ENCODE data around the gene NACC2. TPM values are rescaled to one million over a fixed set of nuclear protein-coding genes. Genes with fewer than 3 reads are reported as not detected.

Gene NACC2
- polyA plus RNA-seq, 1 donor (not counting 4 experiments of a cell fraction or from before 2014, with no cell fraction given) = 4.6 TPM

DNA sequence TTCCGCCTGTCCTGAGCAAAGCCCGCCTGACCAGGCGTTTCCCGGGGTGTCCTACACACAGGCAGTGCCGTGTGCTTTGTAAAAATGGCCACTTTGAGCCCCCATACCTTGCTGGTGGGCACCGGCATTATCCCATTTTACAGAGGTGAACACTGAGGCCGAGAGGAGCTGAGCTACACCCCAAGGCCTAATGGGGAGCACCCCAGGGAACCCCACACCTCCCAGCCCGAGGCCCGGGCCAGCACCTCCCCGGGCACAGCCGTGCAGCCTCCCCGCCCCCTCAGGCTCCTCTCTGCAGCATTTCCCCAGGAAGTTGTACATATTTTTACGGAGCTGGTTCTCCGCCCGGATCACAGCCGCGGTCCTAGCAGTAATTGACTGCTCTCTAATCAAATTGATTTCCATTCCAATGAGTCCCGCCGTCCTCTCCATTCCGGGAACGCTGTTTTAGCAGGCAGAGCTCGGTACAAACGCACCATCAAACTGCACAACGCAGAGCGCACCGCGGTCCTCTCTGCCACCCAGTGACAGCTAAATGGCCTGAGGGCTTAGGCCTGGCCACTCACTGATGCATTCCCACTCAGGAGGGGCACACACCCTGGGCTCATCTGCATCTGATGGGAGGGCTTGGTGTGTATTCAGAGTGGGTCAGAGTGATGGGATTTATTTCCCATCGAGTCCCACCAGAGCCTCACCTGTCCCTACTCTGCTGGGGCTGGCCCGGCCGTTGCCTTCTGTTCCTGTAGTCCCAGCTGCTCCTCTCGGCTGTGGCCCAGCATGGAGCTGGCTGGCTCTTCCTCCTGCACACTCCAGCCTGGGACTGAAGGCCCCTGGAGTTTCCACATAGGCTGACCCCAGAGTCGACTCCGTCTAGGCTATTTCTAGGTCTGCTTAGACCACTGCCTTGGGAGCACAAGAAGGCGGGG, 97.7 kb downstream of the NACC2 start:
- no peaks in the 10 kb centered on the region for H4K20me1 ChIP-seq (ENCODE audit: control insufficient read depth, extremely low read depth, insufficient read depth, low read length)
- TF ChIP-seq, protein P1, sequence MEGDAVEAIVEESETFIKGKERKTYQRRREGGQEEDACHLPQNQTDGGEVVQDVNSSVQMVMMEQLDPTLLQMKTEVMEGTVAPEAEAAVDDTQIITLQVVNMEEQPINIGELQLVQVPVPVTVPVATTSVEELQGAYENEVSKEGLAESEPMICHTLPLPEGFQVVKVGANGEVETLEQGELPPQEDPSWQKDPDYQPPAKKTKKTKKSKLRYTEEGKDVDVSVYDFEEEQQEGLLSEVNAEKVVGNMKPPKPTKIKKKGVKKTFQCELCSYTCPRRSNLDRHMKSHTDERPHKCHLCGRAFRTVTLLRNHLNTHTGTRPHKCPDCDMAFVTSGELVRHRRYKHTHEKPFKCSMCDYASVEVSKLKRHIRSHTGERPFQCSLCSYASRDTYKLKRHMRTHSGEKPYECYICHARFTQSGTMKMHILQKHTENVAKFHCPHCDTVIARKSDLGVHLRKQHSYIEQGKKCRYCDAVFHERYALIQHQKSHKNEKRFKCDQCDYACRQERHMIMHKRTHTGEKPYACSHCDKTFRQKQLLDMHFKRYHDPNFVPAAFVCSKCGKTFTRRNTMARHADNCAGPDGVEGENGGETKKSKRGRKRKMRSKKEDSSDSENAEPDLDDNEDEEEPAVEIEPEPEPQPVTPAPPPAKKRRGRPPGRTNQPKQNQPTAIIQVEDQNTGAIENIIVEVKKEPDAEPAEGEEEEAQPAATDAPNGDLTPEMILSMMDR (optimal IDR thresholded peaks at IDR 0.05 in 1 of 3, IDR thresholded peaks at IDR 0.05 in 1 of 3, conservative IDR thresholded peaks at IDR 0.05 in 1 of 3; ENCODE audit: extremely low read depth in 1 of 3, insufficient read depth in 2 of 3, low read length in 3 of 3) = no peak
- TF ChIP-seq EZH2 (IDR thresholded peaks at IDR 0.05; ENCODE audit: low read length) = no peak
- no peaks in the 10 kb centered on the region for H3K27me3 ChIP-seq (ENCODE audit: control insufficient read depth, extremely low read depth, insufficient read depth, low read length)
- H3K79me2 ChIP-seq (ENCODE audit: control insufficient read depth, insufficient read depth, low read length) = no peaks in the 10 kb centered on the region
- FAIRE-seq (no peak), DNase-seq (ENCODE audit: low read depth, low spot score) (no peak)
- H3K9ac ChIP-seq (ENCODE audit: control insufficient read depth, extremely low read depth, insufficient read depth, low read length) = no peak overlapping the region
- H3K4me1 ChIP-seq (ENCODE audit: control insufficient read depth, extremely low read depth, insufficient read depth, low read length) = peaks cover 10% of the 10 kb centered on the region
- no peaks in the 10 kb centered on the region for H3K36me3 ChIP-seq (ENCODE audit: control insufficient read depth in 2 of 2, extremely low read depth in 1 of 2, insufficient read depth in 2 of 2, low read length in 2 of 2)
- no peak overlapping the region for H2AFZ ChIP-seq (ENCODE audit: control insufficient read depth, low read length)
- H3K9me3 ChIP-seq (ENCODE audit: control insufficient read depth, low read depth, low read length) = no peaks in the 10 kb centered on the region
- dilution Hi-C loops (cut with MboI; ENCODE audit: extremely low pct_ligation_motif_present, low sequenced_read_pairs) = no loop called here
- H3K4me3 ChIP-seq (ENCODE audit: control insufficient read depth in 2 of 3, extremely low read depth in 1 of 3, insufficient read depth in 2 of 3, low read depth in 1 of 3, low read length in 3 of 3) = no peak overlapping the region
- no peaks in the 10 kb centered on the region for H3K9me1 ChIP-seq (ENCODE audit: control insufficient read depth, extremely low read depth, insufficient read depth, low read length)
- no peak overlapping the region for H3K27ac ChIP-seq (ENCODE audit: control insufficient read depth, insufficient read depth, low read length)
- no peak overlapping the region for H3K4me2 ChIP-seq (ENCODE audit: control insufficient read depth, extremely low read depth, insufficient read depth, low read depth, low read length)

DNA sequence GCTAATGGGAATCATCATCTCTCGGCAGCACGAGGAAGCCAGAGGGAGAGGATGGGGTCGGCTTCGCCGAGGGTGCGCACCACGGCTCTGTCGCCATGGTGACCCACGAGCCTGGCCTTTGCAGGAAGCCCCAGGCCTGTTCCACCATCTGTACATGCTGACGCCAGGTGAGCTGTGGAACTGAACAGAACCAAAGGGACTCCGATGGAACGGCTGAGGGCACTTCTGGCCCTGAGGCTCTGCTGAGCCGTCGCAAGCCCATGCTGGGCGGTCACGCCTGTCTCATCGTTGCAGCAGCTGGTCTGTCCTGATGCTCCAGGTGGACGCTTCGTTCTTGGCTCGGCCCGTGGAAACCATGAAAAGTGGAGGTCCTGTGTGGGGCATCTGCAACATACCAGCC, 99.3 kb downstream of the NACC2 start:
- no peak overlapping the region for H3K4me3 ChIP-seq (ENCODE audit: control insufficient read depth in 2 of 3, extremely low read depth in 1 of 3, insufficient read depth in 2 of 3, low read depth in 1 of 3, low read length in 3 of 3)
- no peak for FAIRE-seq
- no peaks in the 10 kb centered on the region for H4K20me1 ChIP-seq (ENCODE audit: control insufficient read depth, extremely low read depth, insufficient read depth, low read length)
- DNase-seq (ENCODE audit: low read depth, low spot score) = no peak
- H3K9ac ChIP-seq (ENCODE audit: control insufficient read depth, extremely low read depth, insufficient read depth, low read length) = no peak overlapping the region
- H3K79me2 ChIP-seq (ENCODE audit: control insufficient read depth, insufficient read depth, low read length) = no peaks in the 10 kb centered on the region
- H3K9me3 ChIP-seq (ENCODE audit: control insufficient read depth, low read depth, low read length) = no peaks in the 10 kb centered on the region
- H3K9me1 ChIP-seq (ENCODE audit: control insufficient read depth, extremely low read depth, insufficient read depth, low read length) = no peaks in the 10 kb centered on the region
- no peaks in the 10 kb centered on the region for H3K36me3 ChIP-seq (ENCODE audit: control insufficient read depth in 2 of 2, extremely low read depth in 1 of 2, insufficient read depth in 2 of 2, low read length in 2 of 2)
- H3K27me3 ChIP-seq (ENCODE audit: control insufficient read depth, extremely low read depth, insufficient read depth, low read length) = peaks cover 5% of the 10 kb centered on the region
- TF ChIP-seq, protein P1 (optimal IDR thresholded peaks at IDR 0.05 in 1 of 3, IDR thresholded peaks at IDR 0.05 in 1 of 3, conservative IDR thresholded peaks at IDR 0.05 in 1 of 3; ENCODE audit: extremely low read depth in 1 of 3, insufficient read depth in 2 of 3, low read length in 3 of 3) = no peak
- TF ChIP-seq EZH2 (IDR thresholded peaks at IDR 0.05; ENCODE audit: low read length) = no peak
- no peak overlapping the region for H3K27ac ChIP-seq (ENCODE audit: control insufficient read depth, insufficient read depth, low read length)
- H2AFZ ChIP-seq (ENCODE audit: control insufficient read depth, low read length) = no peak overlapping the region
- peaks cover 10% of the 10 kb centered on the region for H3K4me1 ChIP-seq (ENCODE audit: control insufficient read depth, extremely low read depth, insufficient read depth, low read length)
- H3K4me2 ChIP-seq (ENCODE audit: control insufficient read depth, extremely low read depth, insufficient read depth, low read depth, low read length) = no peak overlapping the region
- dilution Hi-C loops (cut with MboI; ENCODE audit: extremely low pct_ligation_motif_present, low sequenced_read_pairs) = no loop called here
